ENCODE data around the gene SUSD3.
"Not testable (repeated sequence)": the region's sequence is repeated elsewhere in the genome, so short reads cannot be mapped to it uniquely, and the experiment has no call there.

Gene SUSD3

GRCh38 chr9:93094658-93095204 lies 36.2 kb downstream of the SUSD3 start:
- DNase-seq = peak; percentile 56

GRCh38 chr9:93095205-93096130 lies 37.0 kb downstream of the SUSD3 start:
- DNase-seq = peak; percentile 100

- no peak for DNase-seq
These were observed 37.8 kb downstream of the SUSD3 start, which contains the start of gene CARD19 for GRCh38 chr9:93096131-93096802. CARD19 (plus strand) TSS chr9:93096217; CDS start chr9:93096346, 129 bp downstream.

DNA sequence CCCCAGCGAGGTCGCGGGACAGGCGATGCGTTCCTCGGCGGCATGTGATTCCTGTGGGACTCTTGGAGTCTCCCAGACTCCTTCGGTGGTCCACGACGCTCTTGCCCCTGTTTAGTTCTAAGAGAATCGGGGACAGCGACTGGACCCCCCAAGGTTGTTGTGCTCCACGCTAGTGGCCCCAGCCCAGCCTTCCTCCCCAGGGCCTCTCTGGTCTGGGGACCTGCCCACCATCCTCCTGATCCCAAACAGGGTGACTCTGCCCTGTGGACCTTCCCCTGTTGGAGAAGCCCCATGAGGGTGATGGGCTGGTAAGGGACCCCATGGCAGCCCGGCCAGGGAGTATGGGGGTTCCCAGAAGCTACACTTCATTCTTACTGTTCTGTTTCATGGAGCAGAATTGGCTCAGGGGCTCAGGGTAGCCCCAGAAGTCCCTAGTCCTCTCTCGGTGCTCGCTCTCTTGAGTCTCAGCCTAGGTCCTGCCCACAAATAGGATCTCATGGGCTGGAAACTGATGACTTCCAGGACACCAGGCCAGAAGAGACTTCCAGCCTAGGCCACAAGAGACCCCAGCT lies 38.4 kb downstream of the SUSD3 start:
- no peak for DNase-seq

- DNase-seq = no peak
These were observed 39.2 kb downstream of the SUSD3 start for GRCh38 chr9:93097511-93098201.

- DNase-seq = peak; percentile 96
These were observed 39.9 kb downstream of the SUSD3 start for GRCh38 chr9:93098236-93098946.

- DNase-seq = no peak
These were observed 41.2 kb downstream of the SUSD3 start for GRCh38 chr9:93099551-93100275.

DNA sequence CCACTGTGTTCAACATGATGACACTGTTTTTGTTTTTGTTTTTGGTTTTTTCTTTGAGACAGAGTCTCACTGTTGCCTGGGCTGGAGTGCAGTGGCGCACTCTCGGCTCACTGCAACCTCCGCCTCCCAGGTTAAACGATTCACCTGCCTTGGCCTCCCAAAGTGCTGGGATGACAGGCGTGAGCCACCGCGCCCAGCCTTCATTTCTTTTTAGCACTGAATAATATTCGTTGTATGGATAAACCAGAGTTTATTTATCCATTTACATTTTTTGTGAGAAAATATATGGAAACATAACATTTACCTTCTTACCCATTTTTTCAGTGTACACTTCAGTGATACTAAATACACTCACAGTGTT lies 41.8 kb downstream of the SUSD3 start:
- no peak for DNase-seq

GRCh38 chr9:93101086-93101485 lies 42.6 kb downstream of the SUSD3 start:
- DNase-seq = not testable (repeated sequence)

DNA sequence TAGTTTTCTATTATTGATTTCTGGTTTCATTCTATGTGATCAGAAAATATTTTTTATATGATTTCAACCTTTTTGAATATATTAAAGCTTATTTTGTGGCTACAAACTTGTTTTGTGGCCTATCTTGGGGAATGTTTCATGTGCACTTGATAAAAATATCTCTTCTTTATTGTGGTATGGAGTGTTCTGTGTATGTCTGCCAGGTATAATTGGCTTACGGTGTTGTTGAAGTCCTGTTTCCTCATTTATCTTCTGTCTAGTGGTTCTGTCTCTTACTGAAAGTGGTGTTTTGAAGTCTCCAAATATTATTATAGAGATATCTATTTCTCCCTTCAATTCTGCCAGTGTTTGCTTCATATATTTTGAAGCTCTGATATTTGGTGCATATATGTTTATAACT lies 47.1 kb downstream of the SUSD3 start:
- no peak for DNase-seq

DNA sequence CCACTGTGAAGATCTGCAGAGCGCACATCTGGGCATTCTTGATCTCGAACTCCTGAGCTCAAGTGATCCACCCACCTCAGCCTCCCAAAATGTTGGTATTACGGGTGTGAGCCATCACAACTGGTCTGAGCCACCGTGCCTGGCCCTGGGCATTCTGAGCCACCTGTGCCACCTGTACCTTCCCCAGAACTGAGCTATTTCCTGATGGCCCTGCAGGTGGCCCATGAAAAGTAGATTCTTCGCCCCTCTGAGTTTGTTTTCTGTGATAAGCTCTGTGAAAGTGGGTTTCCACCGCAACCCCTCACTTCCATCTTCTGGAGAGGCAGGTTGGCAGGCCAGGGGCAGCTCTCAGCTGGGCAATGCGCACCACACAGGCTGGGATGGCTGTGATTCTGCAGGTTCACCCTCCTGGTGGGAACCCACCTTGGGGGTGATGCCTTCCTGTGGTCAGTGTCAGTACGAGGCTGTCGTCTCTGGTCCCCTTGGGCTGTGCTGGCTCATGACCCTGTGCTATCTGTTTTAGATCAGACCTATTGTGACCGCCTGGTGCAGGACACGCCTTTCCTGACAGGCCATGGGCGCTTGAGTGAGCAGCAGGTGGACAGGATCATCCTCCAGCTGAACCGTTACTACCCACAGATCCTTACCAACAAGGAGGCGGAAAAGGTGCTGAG lies 48.8 kb downstream of the SUSD3 start:
- DNase-seq = no peak

GRCh38 chr9:93107825-93108161 lies 49.3 kb downstream of the SUSD3 start:
- no peak for DNase-seq

GRCh38 chr9:93108291-93109041 lies 50.0 kb downstream of the SUSD3 start:
- no peak for DNase-seq

- no peak for DNase-seq
These were observed 51.9 kb downstream of the SUSD3 start for GRCh38 chr9:93110311-93110855.

DNA sequence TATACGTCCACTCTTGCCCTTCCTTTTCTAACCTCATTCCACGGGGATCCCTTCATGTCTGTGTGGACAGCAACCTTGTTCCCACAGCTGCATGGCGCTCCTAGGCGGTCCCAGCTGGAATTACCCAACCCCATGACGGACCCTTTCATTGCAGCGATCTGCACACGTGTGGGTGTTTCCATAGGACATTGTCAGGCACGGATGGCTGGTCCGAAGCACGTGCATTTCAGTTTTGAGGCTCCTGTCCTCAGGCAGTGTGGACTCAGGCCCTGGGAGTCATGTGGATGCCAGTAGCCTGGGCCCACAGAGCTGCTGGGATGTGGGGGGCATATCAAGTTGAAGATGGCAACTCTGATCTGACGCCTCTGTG lies 52.5 kb downstream of the SUSD3 start:
- DNase-seq = no peak

DNA sequence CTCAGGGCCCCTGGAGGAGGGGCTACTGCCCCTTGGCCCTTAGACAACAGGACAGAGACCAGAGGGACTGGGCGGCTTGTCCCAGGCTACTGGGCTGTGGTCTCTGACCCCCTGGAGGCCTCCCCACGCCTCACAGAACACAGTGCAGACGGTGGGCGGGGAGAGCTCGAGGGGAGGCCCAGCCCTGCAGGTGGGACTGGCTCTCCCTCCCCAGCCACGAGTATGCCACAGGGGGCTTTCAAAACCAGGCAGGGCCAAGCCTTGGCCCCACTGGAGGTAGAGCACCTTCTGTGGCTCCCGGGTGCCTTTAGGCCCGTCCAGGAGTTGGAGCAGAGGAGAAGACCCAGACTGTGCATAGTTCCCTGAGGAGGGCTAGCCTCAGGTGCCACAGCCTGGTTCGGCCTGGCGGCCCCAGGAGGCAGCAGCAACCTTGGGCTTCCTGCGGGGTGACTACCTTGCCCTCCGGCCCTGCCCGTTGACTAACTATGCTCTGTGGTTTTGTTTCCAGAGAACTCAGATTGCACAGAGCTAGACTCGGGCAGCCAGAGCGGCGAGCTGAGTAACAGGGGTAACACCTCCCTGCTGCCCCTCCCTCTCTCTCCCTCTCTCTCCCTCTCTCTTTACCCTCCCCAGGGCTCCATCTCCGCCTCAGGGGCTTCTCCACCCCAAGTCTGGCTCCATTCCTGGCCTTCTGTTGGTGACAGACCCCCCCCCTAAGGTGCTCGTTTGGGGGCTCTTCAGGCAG lies 53.0 kb downstream of the SUSD3 start:
- no peak for DNase-seq

GRCh38 chr9:93112116-93112863 lies 53.8 kb downstream of the SUSD3 start:
- no peak for DNase-seq

GRCh38 chr9:93112864-93113389 lies 54.4 kb downstream of the SUSD3 start:
- DNase-seq = no peak
